ENCODE results near the gene ACTRT2. TPM values are rescaled to one million over a fixed set of nuclear protein-coding genes. Genes with fewer than 3 reads are reported as not detected.

ACTRT2 gene
- total RNA-seq, 1 donor from 2014 or later = not detected

DNA sequence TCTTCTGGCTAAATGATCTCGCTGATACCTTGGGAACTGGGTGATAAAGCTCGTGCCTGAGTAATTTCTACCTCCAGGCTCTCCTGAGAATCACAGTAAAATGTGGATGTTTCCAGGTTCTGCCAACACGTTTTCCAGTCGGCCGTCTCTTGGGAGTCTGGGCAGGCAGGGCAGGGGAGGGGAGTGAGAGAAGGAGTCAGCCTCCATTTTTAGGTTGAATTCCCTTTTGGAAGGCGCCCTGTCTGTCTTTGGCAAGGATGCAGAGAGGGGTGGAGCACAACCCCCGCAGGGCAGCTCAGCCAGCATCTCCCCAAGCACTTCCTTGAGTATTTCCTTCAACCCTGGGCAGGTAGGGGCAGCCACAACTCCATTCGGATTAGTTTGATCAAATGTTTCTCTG lies 15.5 kb upstream of the ACTRT2 start:
- DNase-seq = no peak
- no peak overlapping the region for H3K4me3 Mint-ChIP-seq (ENCODE audit: unreplicated experiment)

DNA sequence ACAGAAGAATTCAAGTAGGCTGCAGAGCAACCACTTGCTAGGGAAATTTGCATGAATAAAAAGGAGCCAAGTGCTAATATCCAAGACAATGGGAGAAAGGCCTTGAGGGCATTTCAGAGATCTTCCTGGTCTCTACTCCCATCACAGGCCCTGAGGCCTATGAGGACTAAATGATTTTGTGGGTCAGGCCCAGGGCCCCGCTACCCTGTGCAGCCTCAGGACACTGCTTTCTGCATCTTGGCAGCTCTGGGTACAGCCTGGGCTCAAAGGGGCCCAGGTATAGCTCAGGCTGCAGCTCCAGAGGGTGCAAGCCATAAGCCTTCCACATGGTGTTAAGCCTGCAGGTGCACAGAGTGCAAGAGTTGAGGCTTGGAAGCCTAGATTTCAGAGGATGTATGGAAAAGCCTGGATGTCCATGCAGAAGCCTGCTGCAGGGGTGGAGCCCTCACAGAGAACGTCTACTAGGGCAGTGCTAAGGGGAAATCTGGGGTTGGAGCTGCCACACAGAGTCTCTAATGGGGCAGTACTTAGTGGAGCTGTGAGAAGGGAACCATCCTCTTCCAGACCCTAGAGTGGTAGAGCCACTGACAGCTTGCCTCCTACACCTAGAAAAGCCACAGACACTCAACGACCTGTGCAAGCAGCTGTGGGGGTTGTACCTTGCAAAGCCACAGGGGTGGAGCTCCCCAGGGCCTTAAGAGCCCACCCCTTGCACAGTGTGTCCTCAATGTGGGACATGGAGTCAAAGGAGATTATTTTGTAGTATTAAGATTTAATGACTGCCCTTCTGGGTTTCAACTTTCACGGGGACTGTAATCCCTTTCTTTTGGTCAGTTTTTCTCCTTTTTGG lies 13.7 kb upstream of the ACTRT2 start:
- H3K27me3 Mint-ChIP-seq (ENCODE audit: unreplicated experiment) = peaks cover 2% of the 10 kb centered on the region
- TF ChIP-seq, protein P1, sequence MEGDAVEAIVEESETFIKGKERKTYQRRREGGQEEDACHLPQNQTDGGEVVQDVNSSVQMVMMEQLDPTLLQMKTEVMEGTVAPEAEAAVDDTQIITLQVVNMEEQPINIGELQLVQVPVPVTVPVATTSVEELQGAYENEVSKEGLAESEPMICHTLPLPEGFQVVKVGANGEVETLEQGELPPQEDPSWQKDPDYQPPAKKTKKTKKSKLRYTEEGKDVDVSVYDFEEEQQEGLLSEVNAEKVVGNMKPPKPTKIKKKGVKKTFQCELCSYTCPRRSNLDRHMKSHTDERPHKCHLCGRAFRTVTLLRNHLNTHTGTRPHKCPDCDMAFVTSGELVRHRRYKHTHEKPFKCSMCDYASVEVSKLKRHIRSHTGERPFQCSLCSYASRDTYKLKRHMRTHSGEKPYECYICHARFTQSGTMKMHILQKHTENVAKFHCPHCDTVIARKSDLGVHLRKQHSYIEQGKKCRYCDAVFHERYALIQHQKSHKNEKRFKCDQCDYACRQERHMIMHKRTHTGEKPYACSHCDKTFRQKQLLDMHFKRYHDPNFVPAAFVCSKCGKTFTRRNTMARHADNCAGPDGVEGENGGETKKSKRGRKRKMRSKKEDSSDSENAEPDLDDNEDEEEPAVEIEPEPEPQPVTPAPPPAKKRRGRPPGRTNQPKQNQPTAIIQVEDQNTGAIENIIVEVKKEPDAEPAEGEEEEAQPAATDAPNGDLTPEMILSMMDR (IDR thresholded peaks at IDR 0.05; ENCODE audit: partially characterized antibody, unreplicated experiment) = no peak
- no peaks in the 10 kb centered on the region for H3K4me1 Mint-ChIP-seq (ENCODE audit: low read depth, unreplicated experiment)
- H3K36me3 Mint-ChIP-seq (ENCODE audit: unreplicated experiment) = peaks cover 23% of the 10 kb centered on the region
- H3K9me3 Mint-ChIP-seq (ENCODE audit: unreplicated experiment) = peaks cover 15% of the 10 kb centered on the region
- H3K27ac Mint-ChIP-seq (ENCODE audit: unreplicated experiment) = no peak overlapping the region
- no peak for DNase-seq
- no peak overlapping the region for H3K4me3 Mint-ChIP-seq (ENCODE audit: unreplicated experiment)

More for the DNA sequence above, 15.5 kb upstream of the ACTRT2 start:
- Mint-ChIP-seq H3K27me3 (ENCODE audit: unreplicated experiment) (peaks cover 2% of the 10 kb centered on the region), H3K36me3 (ENCODE audit: unreplicated experiment) (peaks cover 17% of the 10 kb centered on the region), H3K9me3 (ENCODE audit: unreplicated experiment) (peaks cover 15% of the 10 kb centered on the region), H3K4me1 (ENCODE audit: low read depth, unreplicated experiment) (no peaks in the 10 kb centered on the region), H3K27ac (ENCODE audit: unreplicated experiment) (no peak overlapping the region)
- TF ChIP-seq, protein P1 (IDR thresholded peaks at IDR 0.05; ENCODE audit: partially characterized antibody, unreplicated experiment) = no peak

DNA sequence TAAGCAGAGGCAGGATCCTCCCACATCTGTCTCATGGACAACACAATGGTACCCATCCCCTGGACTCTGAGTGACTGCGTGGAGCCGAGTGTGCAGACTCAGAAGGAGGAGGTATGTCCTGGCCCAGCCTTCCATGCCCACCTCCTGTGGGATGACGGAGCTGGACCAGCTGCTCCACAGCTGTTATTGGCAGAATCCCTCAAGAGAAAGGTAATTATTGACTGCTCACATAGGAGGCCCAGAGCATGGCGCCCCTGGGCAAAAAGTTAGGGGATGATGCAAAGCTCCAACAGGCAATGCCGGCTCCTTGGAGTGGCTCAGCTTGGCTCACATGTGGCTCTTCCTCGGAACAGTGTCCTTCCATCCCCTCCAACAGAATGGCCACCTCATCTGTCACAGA lies 12.2 kb upstream of the ACTRT2 start:
- Mint-ChIP-seq H3K36me3 (ENCODE audit: unreplicated experiment) (peaks cover 23% of the 10 kb centered on the region), H3K4me1 (ENCODE audit: low read depth, unreplicated experiment) (no peaks in the 10 kb centered on the region), H3K9me3 (ENCODE audit: unreplicated experiment) (peaks cover 15% of the 10 kb centered on the region), H3K27me3 (ENCODE audit: unreplicated experiment) (peaks cover 2% of the 10 kb centered on the region), H3K27ac (ENCODE audit: unreplicated experiment) (no peak overlapping the region), H3K4me3 (ENCODE audit: unreplicated experiment) (no peak overlapping the region)
- TF ChIP-seq, protein P1 (IDR thresholded peaks at IDR 0.05; ENCODE audit: partially characterized antibody, unreplicated experiment) = no peak
- no peak for DNase-seq

DNA sequence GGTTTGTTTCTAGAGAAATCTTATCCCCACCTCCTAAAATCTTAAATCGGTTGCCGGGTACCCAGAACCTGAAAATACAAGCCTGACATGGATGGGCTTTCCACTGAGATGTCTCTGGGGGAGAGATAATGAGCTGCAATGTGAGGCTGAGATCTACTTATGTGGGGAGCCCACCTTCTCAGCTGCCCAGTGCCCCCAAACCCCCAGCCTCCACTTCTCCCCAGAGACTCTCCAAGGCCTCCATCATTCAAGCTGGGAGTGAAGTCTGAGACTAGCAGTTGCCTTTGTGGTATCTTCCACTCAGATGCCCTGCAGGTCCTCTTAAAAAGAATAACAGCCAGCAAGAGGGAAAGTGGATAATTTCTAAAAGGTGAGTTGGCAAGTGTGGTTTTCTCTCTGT lies 11.7 kb upstream of the ACTRT2 start:
- no peak for DNase-seq
- no peak overlapping the region for H3K27ac Mint-ChIP-seq (ENCODE audit: unreplicated experiment)
- H3K27me3 Mint-ChIP-seq (ENCODE audit: unreplicated experiment) = peaks cover 2% of the 10 kb centered on the region
- H3K36me3 Mint-ChIP-seq (ENCODE audit: unreplicated experiment) = peaks cover 23% of the 10 kb centered on the region
- H3K4me3 Mint-ChIP-seq (ENCODE audit: unreplicated experiment) = no peak overlapping the region
- TF ChIP-seq, protein P1 (IDR thresholded peaks at IDR 0.05; ENCODE audit: partially characterized antibody, unreplicated experiment) = no peak
- no peaks in the 10 kb centered on the region for H3K4me1 Mint-ChIP-seq (ENCODE audit: low read depth, unreplicated experiment)
- peaks cover 17% of the 10 kb centered on the region for H3K9me3 Mint-ChIP-seq (ENCODE audit: unreplicated experiment)

DNA sequence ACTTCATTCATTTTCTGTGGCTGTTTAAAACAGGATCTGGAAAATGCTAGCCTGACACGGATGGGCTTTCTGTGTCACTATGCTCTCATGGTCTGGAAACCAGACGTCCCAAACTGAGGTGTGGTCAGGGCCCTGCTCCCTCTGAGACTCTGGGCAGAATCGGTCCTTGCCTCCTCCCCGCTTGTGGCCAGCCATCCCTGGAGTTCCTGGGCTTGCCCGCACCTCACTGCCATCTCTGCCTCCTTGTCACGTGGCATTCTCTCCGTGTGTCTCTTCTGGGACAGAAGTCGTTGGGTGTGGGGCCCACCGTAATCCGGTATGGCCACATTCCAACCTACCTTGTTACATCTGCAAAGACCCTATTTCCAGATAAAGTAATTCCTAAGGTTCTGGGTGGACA lies 10.1 kb upstream of the ACTRT2 start:
- Mint-ChIP-seq H3K9me3 (ENCODE audit: unreplicated experiment) (peaks cover 12% of the 10 kb centered on the region), H3K27ac (ENCODE audit: unreplicated experiment) (no peak overlapping the region), H3K36me3 (ENCODE audit: unreplicated experiment) (peaks cover 23% of the 10 kb centered on the region), H3K4me1 (ENCODE audit: low read depth, unreplicated experiment) (no peaks in the 10 kb centered on the region), H3K27me3 (ENCODE audit: unreplicated experiment) (peaks cover 4% of the 10 kb centered on the region), H3K4me3 (ENCODE audit: unreplicated experiment) (no peak overlapping the region)
- no peak for DNase-seq
- TF ChIP-seq, protein P1 (IDR thresholded peaks at IDR 0.05; ENCODE audit: partially characterized antibody, unreplicated experiment) = no peak

All from glutamatergic neuron (in vitro differentiated cells).